HG03432 (cell line): Measurements from ENCODE around the gene C19orf44.
"Not testable (repeated sequence)": the region's sequence is repeated elsewhere in the genome, so short reads cannot be mapped to it uniquely, and the experiment has no call there.

ENCODE experiments used
- ATAC-seq: cut with Tn5 transposase; IDR thresholded peaks from one replicate; pipeline ENCODE4 v1.9.1; 2021; ENCODE audit warnings: mild to moderate bottlenecking, moderate library complexity; ENCODE audit not compliant: unreplicated experiment

The C19orf44 gene

GRCh38 chr19:16532440-16533234, 36.4 kb downstream of the C19orf44 start:
- no peak for ATAC-seq

DNA sequence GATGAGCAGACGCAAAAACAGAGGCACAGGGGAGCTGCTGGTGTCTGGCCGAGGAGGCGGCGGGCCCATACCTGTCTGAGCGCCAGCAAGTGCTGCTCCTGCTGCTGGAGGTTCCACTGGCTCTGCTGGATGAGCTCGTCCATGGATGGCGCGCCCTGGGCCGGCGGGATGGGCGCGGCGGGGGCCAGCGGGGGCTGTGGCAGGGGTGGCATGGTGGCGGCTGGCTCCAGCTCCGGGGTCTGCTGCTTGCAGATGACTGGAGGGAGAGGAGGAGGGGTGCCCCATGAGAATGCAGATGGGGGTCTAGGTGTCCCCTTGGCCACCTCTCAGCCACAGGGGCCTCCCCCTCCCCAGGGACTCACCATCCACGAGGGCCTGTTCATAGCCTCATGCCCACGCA, 39.2 kb downstream of the C19orf44 start:
- ATAC-seq, result no peak

- no peak for ATAC-seq
Observed at GRCh38 chr19:16536130-16536529, 39.9 kb downstream of the C19orf44 start.

GRCh38 chr19:16537111-16537510, 40.9 kb downstream of the C19orf44 start:
- ATAC-seq, result no peak

DNA sequence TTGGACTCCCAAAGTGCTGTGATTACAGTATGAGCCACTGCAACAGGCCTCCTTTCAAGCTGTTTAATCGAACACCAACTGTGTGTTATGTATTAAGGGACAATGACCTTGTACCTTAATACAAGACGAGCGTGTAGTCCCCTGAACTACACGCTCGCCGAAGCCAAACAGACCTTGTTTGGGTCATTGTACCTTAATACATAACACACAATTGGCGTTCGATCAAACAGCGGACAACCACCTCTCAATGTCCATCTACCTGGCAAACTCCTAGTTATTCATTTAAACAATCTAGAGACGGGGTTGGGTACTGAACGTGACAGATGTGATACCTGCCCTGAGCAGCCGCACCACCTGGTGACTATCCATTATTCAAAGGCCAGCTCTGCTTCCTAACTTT, 44.8 kb downstream of the C19orf44 start:
- ATAC-seq, result no peak

DNA sequence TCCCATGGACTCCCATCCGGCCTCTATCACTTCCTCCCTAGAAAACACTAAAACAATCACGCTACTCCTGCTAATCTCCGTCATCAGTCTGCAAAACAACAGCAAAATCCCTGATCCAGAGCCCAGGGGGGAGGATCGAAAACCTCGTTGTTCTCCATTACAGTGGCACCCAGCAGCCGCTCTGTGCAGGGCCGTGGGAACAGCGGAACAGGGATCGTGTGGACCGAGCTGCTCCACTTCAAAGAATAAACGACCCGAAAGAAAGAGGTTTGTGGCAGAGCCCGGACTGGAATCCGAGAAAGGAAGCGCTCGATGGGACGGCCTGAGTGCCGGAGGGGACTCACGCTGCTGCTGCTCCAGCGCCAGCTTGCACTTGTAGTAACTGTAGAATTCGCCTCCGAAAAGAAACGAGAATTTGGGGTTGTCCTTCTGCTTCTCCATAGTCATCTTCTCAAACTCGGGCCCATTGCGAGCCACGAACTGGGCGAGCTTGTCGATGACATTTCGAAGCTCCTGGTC, 45.4 kb downstream of the C19orf44 start:
- no peak for ATAC-seq

DNA sequence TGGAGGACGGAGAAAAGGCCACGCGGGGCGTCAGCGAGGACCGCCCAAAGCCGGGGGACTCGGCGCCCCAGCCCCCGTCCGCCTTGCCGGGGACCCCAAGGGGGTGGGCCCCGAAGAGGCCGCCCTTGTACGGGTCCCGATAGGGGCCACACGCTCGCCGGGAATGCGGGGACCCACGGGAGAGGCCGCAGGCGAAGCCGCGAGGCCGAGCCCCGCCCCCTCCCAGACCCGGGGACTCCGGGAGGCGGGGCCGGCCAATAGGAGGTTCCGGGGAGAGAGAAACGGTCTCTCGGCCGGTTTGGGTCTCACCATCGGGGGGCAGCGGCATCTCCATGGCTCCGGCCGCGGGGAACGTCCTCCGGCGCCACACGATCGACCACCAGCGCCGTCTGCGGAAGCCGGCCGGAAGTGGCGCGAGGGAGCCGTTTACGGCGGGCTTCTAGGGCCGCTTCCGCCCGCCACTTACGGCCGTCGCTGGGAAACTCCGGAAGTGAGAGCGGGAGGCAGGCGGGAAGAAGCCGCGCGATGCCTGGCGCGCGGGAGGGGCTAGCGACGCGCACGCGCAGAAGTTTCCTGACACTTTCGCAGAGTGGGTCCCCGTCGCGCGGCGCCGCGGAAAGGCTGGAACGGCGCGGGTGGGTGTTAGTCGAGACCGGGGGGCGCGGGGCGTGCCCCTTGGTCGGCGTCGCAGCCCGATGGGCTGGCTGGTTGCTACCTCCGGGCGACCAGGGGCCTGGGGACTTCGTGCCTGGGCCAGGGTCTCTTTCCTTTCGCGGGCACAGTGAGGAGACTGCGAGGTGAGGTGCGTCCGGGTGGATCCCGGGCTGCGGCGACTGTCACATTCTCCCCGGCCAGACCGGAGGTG, 46.1 kb downstream of the C19orf44 start, which contains the start of gene CHERP:
TSS of gene CHERP (minus strand) at position 393 of the 865 bp plus-strand sequence. CDS start at position 334, 59 bp downstream.
- peak; percentile 77 for ATAC-seq

DNA sequence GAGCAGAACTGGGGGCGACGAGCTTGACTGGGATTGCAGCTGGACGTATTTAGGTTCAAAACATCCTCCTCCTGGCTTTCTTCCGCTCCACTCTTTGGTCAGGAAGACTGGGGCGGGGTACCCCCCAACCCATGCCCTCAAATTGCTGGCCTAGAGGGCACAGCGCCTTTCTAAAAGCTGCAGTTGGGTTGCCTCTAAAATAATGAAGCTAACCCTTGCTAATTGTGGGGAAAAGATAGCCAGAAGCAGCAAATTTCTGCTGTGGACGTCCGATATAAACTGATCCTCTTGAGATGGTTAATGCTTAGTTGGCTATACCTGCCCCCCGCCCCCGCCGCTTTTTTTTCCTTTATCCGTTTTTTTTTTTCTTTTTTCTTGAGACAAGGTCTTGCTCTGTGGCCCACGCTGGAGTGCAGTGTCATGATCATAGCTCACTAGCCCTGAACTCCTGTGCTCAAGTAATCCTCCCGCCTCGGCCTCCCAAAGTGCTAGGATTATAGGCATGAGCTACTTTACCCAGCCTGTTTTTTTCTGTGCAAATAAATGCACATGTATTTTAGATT, 46.8 kb downstream of the C19orf44 start:
- ATAC-seq, result no peak

- not testable (repeated sequence) for ATAC-seq
Observed at GRCh38 chr19:16543734-16544133, 47.5 kb downstream of the C19orf44 start.

GRCh38 chr19:16544473-16545231, 48.5 kb downstream of the C19orf44 start:
- ATAC-seq, result no peak

GRCh38 chr19:16548956-16549355, 52.8 kb downstream of the C19orf44 start:
- ATAC-seq, result no peak

DNA sequence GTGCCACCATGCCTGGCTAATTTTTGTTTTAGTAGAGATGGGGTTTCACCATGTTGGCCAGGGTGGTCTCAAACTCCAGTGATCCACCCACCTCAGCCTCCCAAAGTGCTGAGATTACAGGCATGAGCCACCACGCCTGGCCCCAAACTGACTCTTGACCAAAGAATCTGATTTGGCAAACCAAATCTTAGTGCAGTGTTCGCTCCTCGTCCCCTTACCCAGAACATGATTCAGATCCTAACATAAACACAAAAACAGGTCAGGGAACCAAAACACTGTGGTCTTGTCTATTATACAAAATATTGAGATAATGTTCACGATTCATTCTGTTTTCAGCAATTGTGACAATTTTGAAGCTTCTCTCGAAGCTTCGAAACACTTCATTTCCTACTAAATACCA, 55.7 kb downstream of the C19orf44 start:
- not testable (repeated sequence) for ATAC-seq

- ATAC-seq, result no peak
Observed at GRCh38 chr19:16554776-16555175, 58.6 kb downstream of the C19orf44 start.

DNA sequence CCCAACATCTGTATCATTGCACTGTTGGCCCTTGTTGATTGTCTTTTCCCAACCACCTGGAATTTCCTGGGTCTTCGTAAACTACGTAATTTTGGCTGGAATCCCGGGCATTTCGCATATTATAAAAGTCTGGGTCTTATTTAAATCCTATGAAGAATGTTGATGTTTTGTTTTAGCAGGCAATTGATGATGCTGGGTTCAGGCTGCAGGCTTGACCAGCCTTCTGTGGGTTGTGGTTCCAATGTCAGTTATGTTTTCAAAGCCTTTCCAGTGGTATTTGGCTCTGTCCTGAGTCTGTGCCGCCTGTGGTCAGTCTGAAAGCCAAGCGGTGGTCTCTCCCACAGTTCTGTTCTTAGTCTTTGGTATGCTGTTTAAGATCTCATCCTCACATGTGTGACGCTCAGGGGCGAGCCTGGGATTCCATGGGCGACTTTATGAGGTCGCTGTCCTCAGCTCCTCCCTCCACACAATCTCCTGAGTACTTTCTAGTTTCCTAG, 63.6 kb downstream of the C19orf44 start:
- no peak for ATAC-seq

DNA sequence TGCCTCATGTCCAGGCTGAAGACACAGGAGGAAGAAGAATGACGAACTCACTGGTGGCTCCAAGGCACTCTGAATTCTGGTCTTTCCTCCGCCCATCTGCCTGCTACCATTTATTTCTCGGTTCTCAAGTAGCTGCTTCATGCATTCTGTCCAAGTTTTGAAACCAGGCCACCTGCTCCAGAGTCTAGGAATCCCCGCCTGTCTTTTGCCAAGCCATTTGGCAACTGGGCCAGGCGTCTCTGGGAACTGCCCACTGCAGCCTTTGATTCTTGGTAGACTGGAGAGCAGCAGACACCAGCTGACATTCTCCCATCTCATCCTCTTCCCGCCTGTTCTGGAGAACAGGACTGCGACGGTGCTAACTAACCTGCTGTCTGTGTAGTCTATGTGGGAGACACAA, 65.2 kb downstream of the C19orf44 start:
- no peak for ATAC-seq

DNA sequence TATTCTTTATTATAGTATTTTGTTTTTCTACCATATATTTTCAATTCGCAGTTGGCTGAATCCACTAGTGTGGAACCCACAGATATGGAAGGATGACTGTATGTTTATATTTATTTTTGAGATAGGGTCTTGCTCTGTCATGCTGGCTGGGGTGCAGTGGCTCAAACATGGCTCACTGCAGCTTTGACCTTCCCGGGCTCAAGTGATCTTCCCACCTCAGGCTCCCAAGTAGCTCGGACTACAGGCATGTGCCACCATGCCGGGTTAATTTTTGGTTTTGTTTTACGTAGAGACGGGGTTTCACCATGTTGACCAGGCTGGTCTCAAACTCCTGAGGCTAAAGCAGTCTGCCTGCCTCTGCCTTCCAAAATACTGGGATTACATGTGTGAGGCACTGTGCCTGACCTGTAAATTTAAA, 66.4 kb downstream of the C19orf44 start:
- ATAC-seq, result no peak

GRCh38 chr19:16564842-16565241, 68.6 kb downstream of the C19orf44 start:
- no peak for ATAC-seq

DNA sequence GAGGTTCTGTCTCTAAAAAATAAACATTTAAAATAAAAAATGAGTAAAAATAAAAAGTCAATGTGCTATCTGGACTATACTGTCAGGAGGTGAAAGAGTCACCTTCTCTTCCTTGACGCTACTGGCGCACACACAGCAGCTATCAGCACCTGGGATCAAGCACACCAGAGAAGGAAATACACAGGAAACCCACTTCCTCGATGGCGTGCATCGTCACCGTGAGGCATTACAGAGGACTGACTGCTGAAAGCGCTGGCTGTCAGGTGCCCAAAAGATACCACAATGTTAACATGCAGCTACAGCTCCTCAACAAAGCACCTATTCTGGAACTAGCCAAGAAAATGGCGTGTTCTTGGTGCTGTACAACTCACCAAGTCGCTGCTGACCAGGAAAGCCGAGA, 70.0 kb downstream of the C19orf44 start:
- no peak for ATAC-seq

DNA sequence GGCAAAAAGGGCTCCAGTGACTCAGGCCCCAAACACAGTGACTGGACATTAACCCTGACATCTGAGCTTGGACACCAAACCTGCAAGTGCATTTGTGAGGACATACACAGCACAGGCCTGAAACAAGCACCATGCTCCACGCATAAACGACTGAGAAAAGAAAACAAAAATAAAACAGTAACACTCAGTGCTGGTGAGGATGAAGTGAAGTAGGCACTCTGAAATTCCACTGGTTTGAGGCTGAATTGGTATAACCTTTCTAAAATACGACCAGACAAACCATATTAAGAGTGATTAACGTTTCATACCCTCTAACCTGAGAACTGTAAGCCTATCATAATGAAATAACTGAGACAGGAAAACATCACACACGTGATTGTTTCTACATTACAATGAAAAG, 70.5 kb downstream of the C19orf44 start:
- ATAC-seq, result no peak

- no peak for ATAC-seq
Observed at GRCh38 chr19:16569609-16570320, 73.6 kb downstream of the C19orf44 start.
